HEK293T (cell line): ENCODE results near the gene SUGCT.

Source experiments
- BHLHE40 ChIP-seq: fragments of 450-650 bp; IDR thresholded peaks from 2 replicates; pipeline ENCODE4 v1.6.1; 2016; ENCODE audit warnings: mild to moderate bottlenecking, moderate library complexity, borderline replicate concordance
- ELF4 ChIP-seq: fragments of 450-650 bp; IDR thresholded peaks from 2 replicates; pipeline ENCODE4 v1.6.1; 2017; ENCODE audit warnings: antibody characterized with exemption
- FOXA1 ChIP-seq: fragments of 450-650 bp; IDR thresholded peaks from 2 replicates; pipeline ENCODE4 v1.6.1; 2016; ENCODE audit warnings: mild to moderate bottlenecking
- FOXK2 ChIP-seq: fragments of 450-650 bp; IDR thresholded peaks from 2 replicates; pipeline ENCODE4 v1.6.1; 2016; ENCODE audit warnings: mild to moderate bottlenecking
- FOXM1 ChIP-seq: fragments of 450-650 bp; IDR thresholded peaks from 2 replicates; pipeline ENCODE4 v1.6.1; 2017; ENCODE audit warnings: mild to moderate bottlenecking, borderline replicate concordance
- HDGF ChIP-seq: fragments of 450-650 bp; IDR thresholded peaks from 2 replicates; pipeline ENCODE4 v1.6.1; 2017; ENCODE audit warnings: antibody characterized with exemption, borderline replicate concordance
- L3MBTL2 ChIP-seq: fragments of 450-650 bp; conservative IDR thresholded peaks from 2 replicates; pipeline ENCODE4 v1.6.1; 2016; ENCODE audit warnings: mild to moderate bottlenecking
- NFRKB ChIP-seq: fragments of 450-650 bp; IDR thresholded peaks from 2 replicates; pipeline ENCODE4 v1.6.1; 2016; ENCODE audit warnings: mild to moderate bottlenecking, moderate library complexity
- SUZ12 ChIP-seq: fragments of 450-650 bp; IDR thresholded peaks from 2 replicates; pipeline ENCODE4 v1.6.1; 2016; ENCODE audit warnings: mild to moderate bottlenecking
- TARDBP ChIP-seq: fragments of 450-650 bp; IDR thresholded peaks from 2 replicates; pipeline ENCODE4 v1.6.1; 2016
- ZNF384 ChIP-seq: fragments of 450-650 bp; IDR thresholded peaks from 2 replicates; pipeline ENCODE4 v1.6.1; 2016
- TF ChIP-seq, protein P1 (sequence below): fragments of 450-650 bp; IDR thresholded peaks from 2 replicates; pipeline ENCODE4 v1.6.1; 2016

- TF ChIP-seq FOXK2 = no peak
- TF ChIP-seq SUZ12 = no peak
- no peak for TF ChIP-seq FOXM1
- no peak for TF ChIP-seq BHLHE40
- TF ChIP-seq L3MBTL2 = no peak
- no peak for TF ChIP-seq HDGF
- no peak for TF ChIP-seq NFRKB
- TF ChIP-seq, protein P1, sequence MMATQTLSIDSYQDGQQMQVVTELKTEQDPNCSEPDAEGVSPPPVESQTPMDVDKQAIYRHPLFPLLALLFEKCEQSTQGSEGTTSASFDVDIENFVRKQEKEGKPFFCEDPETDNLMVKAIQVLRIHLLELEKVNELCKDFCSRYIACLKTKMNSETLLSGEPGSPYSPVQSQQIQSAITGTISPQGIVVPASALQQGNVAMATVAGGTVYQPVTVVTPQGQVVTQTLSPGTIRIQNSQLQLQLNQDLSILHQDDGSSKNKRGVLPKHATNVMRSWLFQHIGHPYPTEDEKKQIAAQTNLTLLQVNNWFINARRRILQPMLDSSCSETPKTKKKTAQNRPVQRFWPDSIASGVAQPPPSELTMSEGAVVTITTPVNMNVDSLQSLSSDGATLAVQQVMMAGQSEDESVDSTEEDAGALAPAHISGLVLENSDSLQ = no peak
- TF ChIP-seq TARDBP = no peak
- no peak for TF ChIP-seq ELF4
- TF ChIP-seq FOXA1 = no peak
- no peak for TF ChIP-seq ZNF384
Observed at GRCh38 chr7:40851001-40851400, 716.2 kb downstream of the SUGCT start.
